K562 (cell line): ENCODE data around the gene RIN3.

ENCODE experiments used
- CHD2 ChIP-seq: IDR thresholded peaks from 2 replicates; pipeline ENCODE4 v1.6.1; 2011; ENCODE audit warnings: low read depth, low read length
- HMG20B ChIP-seq: fragments of 250-450 bp; sonication (Bioruptor Pico); IDR thresholded peaks from 2 replicates; pipeline ENCODE4 v1.5.0; 2021; ENCODE audit warnings: mild to moderate bottlenecking
- HNRNPUL1 ChIP-seq: fragments of 200-400 bp; formaldehyde crosslinking; IDR thresholded peaks from 2 replicates; pipeline ENCODE4 v1.6.1; 2017; ENCODE audit warnings: low read length
- JUND ChIP-seq, 2 experiments: IDR thresholded peaks; 2 replicates in 1 of 2; 3 replicates in 1 of 2; pipeline ENCODE4 v1.6.1; 2011; ENCODE audit warnings: borderline replicate concordance in 2 of 2, low read depth in 2 of 2, low read length in 2 of 2, improper control_type of control experiment in 1 of 2, missing biosample characterization in 1 of 2, missing genetic modification characterization in 1 of 2, missing genetic modification reagents in 1 of 2
- KLF1 ChIP-seq: fragments of 450-650 bp; IDR thresholded peaks from 2 replicates; pipeline ENCODE4 v1.6.1; 2016; ENCODE audit warnings: missing genetic modification characterization, missing compliant biosample characterization
- LEF1 ChIP-seq: fragments of 450-650 bp; IDR thresholded peaks from 2 replicates; pipeline ENCODE4 v1.6.1; 2016; ENCODE audit warnings: mild to moderate bottlenecking
- POLR2A ChIP-seq: fragments of 450-650 bp; conservative IDR thresholded peaks from 2 replicates; pipeline ENCODE4 v1.6.1; 2016
- RNF2 ChIP-seq: sonication (generic); IDR thresholded peaks from 2 replicates; pipeline ENCODE4 v1.6.1; 2016
- TF ChIP-seq, protein P1 (sequence below), 3 experiments: IDR thresholded peaks in 2 of 3; conservative IDR thresholded peaks in 1 of 3; 2 replicates each; pipeline ENCODE4 v1.5.1; 2011 to 2012; ENCODE audit warnings: low read length in 3 of 3, mild to moderate bottlenecking in 3 of 3, control low read depth in 2 of 3, improper control_type of control experiment in 1 of 3, inconsistent platforms in 1 of 3, low read depth in 1 of 3, mixed read lengths in 1 of 3, moderate library complexity in 1 of 3; ENCODE audit not compliant: insufficient read depth in 2 of 3

DNA sequence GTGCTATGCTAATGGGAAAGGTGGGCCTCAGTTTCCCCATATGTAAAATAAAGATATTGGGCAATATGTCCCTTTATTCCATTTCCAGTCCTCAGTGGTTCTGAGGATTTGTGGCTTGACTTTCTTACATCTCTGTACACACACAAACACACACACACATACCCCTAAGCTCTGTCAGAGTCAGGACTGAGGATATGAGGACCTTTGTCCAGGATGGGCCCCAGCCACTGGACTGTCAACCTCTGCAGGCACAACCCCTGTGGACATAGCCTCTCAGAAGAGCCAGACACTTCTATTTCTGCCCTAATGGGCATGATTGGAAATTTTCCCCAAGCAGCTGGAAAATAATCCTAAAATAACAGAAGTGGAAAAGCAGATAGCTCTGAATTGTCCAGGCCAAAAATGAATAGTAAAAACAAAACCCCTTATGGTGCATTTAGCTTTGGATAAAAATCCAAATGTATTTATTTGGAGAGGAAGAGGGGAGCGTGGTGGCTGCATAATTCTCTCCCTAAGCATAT is 50.2 kb downstream of the RIN3 start:
- TF ChIP-seq LEF1: no peak
- no peak for TF ChIP-seq KLF1 (tag)
- TF ChIP-seq HMG20B: no peak
- TF ChIP-seq, protein P1, sequence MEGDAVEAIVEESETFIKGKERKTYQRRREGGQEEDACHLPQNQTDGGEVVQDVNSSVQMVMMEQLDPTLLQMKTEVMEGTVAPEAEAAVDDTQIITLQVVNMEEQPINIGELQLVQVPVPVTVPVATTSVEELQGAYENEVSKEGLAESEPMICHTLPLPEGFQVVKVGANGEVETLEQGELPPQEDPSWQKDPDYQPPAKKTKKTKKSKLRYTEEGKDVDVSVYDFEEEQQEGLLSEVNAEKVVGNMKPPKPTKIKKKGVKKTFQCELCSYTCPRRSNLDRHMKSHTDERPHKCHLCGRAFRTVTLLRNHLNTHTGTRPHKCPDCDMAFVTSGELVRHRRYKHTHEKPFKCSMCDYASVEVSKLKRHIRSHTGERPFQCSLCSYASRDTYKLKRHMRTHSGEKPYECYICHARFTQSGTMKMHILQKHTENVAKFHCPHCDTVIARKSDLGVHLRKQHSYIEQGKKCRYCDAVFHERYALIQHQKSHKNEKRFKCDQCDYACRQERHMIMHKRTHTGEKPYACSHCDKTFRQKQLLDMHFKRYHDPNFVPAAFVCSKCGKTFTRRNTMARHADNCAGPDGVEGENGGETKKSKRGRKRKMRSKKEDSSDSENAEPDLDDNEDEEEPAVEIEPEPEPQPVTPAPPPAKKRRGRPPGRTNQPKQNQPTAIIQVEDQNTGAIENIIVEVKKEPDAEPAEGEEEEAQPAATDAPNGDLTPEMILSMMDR (IDR thresholded peaks at IDR 0.05 in 2 of 3, conservative IDR thresholded peaks at IDR 0.05 in 1 of 3; ENCODE audit: insufficient read depth in 2 of 3, low read depth in 1 of 3, low read length in 3 of 3): no peak
- no peak for TF ChIP-seq POLR2A
- no peak for TF ChIP-seq CHD2
- no peak for TF ChIP-seq JUND (IDR thresholded peaks at IDR 0.05; ENCODE audit: borderline replicate concordance, low read depth, low read length)
- TF ChIP-seq JUND (tag; IDR thresholded peaks at IDR 0.05; ENCODE audit: borderline replicate concordance, low read depth, low read length): no peak
- no peak for TF ChIP-seq HNRNPUL1
- TF ChIP-seq RNF2: no peak
